C4-2B (cell line): ENCODE measurements around the gene SNRPD1.

Experiments
- CTCF ChIP-seq: fragments of 450-650 bp; conservative IDR thresholded peaks from 2 replicates; pipeline ENCODE4 v1.5.1; 2017; ENCODE audit warnings: mild to moderate bottlenecking
- ZFX ChIP-seq: fragments of 450-650 bp; IDR thresholded peaks from 2 replicates; pipeline ENCODE4 v1.6.1; 2017

- TF ChIP-seq CTCF, result no peak
- no peak for TF ChIP-seq ZFX
Observed at GRCh38 chr18:21597620-21598019, 14.5 kb upstream of the SNRPD1 start.
